Epithelial cell of esophagus (primary cell): ENCODE results near the gene RAB19.
A peak's percentile ranks its signal among the peaks of the same experiment; 100 is the strongest.

ENCODE experiments used
- DNase-seq: peaks from one replicate; pipeline ENCODE4 v3.0.0; 2010; ENCODE audit warnings: low read depth
- H3K4me3 ChIP-seq: 2 replicates; pipeline ENCODE4 v1.5.1; 2011; ENCODE audit warnings: mild to moderate bottlenecking, low read length, control low read depth
- CTCF ChIP-seq: IDR thresholded peaks from 2 replicates; pipeline ENCODE4 v1.5.1; 2011; ENCODE audit warnings: low read depth, mild to moderate bottlenecking, low read length, control low read depth, inconsistent platforms; ENCODE audit not compliant: insufficient read depth; ENCODE audit errors: missing control alignments

RAB19 gene

GRCh38 chr7:140418653-140419052 is 14.8 kb downstream of the RAB19 start:
- TF ChIP-seq CTCF, result no peak
- no peak for DNase-seq
- no peak overlapping the region for H3K4me3 ChIP-seq

GRCh38 chr7:140421521-140421920 is 17.7 kb downstream of the RAB19 start:
- DNase-seq, result no peak
- H3K4me3 ChIP-seq, result no peak overlapping the region
- TF ChIP-seq CTCF, result no peak

GRCh38 chr7:140423501-140423900 is 19.6 kb downstream of the RAB19 start:
- no peak for DNase-seq
- H3K4me3 ChIP-seq, result no peak overlapping the region
- no peak for TF ChIP-seq CTCF

GRCh38 chr7:140425718-140426117 is 21.9 kb downstream of the RAB19 start:
- no peak for TF ChIP-seq CTCF
- no peak overlapping the region for H3K4me3 ChIP-seq
- DNase-seq, result no peak

- no peak for TF ChIP-seq CTCF
- H3K4me3 ChIP-seq, result no peak overlapping the region
- no peak for DNase-seq
Observed at GRCh38 chr7:140426130-140426529, 22.3 kb downstream of the RAB19 start.

GRCh38 chr7:140433396-140433795 is 29.5 kb downstream of the RAB19 start:
- DNase-seq, result no peak
- no peak overlapping the region for H3K4me3 ChIP-seq
- no peak for TF ChIP-seq CTCF

- peak overlapping the region; percentile 11 for H3K4me3 ChIP-seq
- DNase-seq, result no peak
- TF ChIP-seq CTCF, result no peak
Observed at GRCh38 chr7:140435252-140435895, 31.5 kb downstream of the RAB19 start.
